LNCaP clone FGC (cell line): ENCODE data around the gene BMPR1A.

Experiments
- DNase-seq: peaks from one replicate; pipeline ENCODE4 v3.0.0-alpha.2; 2011; ENCODE audit warnings: low read depth
- H3K4me3 ChIP-seq: 2 replicates; pipeline ENCODE4 v1.5.1; 2011; ENCODE audit warnings: mild to moderate bottlenecking, low read depth, low read length, control low read depth
- CTCF ChIP-seq: IDR thresholded peaks from 2 replicates; pipeline ENCODE4 v1.5.1; 2012; ENCODE audit warnings: mild to moderate bottlenecking; ENCODE audit not compliant: control insufficient read depth, insufficient read depth; ENCODE audit errors: extremely low read depth

BMPR1A gene

GRCh38 chr10:86799188-86799845 is 42.9 kb downstream of the BMPR1A start:
- no peak for DNase-seq
- no peak overlapping the region for H3K4me3 ChIP-seq
- TF ChIP-seq CTCF: no peak

GRCh38 chr10:86801995-86802394 is 45.6 kb downstream of the BMPR1A start:
- no peak for DNase-seq
- no peak for TF ChIP-seq CTCF
- no peak overlapping the region for H3K4me3 ChIP-seq

- no peak for DNase-seq
- TF ChIP-seq CTCF: no peak
- H3K4me3 ChIP-seq: no peak overlapping the region
Measured at GRCh38 chr10:86802473-86803108, 46.2 kb downstream of the BMPR1A start.

- no peak for TF ChIP-seq CTCF
- DNase-seq: no peak
- no peak overlapping the region for H3K4me3 ChIP-seq
Measured at GRCh38 chr10:86803156-86803555, 46.7 kb downstream of the BMPR1A start.

- H3K4me3 ChIP-seq: no peak overlapping the region
- no peak for TF ChIP-seq CTCF
Measured at GRCh38 chr10:86804805-86805204, 48.4 kb downstream of the BMPR1A start.

GRCh38 chr10:86813101-86813500 is 56.7 kb downstream of the BMPR1A start:
- no peak for TF ChIP-seq CTCF
- no peak for DNase-seq
- no peak overlapping the region for H3K4me3 ChIP-seq

More at GRCh38 chr10:86804805-86805204, 48.4 kb downstream of the BMPR1A start:
- DNase-seq: no peak

- H3K4me3 ChIP-seq: no peak overlapping the region
- TF ChIP-seq CTCF: no peak
- DNase-seq: no peak
Measured at GRCh38 chr10:86813982-86814381, 57.6 kb downstream of the BMPR1A start.
